Iris pigment epithelial cell (primary cell): ENCODE measurements around the gene TSHB.

Experiments used
- DNase-seq: peaks from one replicate; pipeline ENCODE4 v3.0.0-alpha.2; 2011; ENCODE audit warnings: low read depth

Gene TSHB

GRCh38 chr1:115060501-115060900 is 30.9 kb downstream of the TSHB start:
- DNase-seq: no peak

GRCh38 chr1:115062542-115063004 is 32.9 kb downstream of the TSHB start:
- DNase-seq: peak; percentile 63

GRCh38 chr1:115063228-115063901 is 33.7 kb downstream of the TSHB start:
- no peak for DNase-seq

- DNase-seq: no peak
Measured at GRCh38 chr1:115064461-115064860, 34.8 kb downstream of the TSHB start.

GRCh38 chr1:115065021-115065420 is 35.4 kb downstream of the TSHB start:
- peak; percentile 29 for DNase-seq

GRCh38 chr1:115067161-115067859 is 37.7 kb downstream of the TSHB start:
- DNase-seq: peak; percentile 20

- DNase-seq: peak; percentile 38
Measured at GRCh38 chr1:115068826-115069585, 39.4 kb downstream of the TSHB start.

- peak; percentile 54 for DNase-seq
Measured at GRCh38 chr1:115069659-115070308, 40.2 kb downstream of the TSHB start.

GRCh38 chr1:115071012-115071664 is 41.5 kb downstream of the TSHB start:
- DNase-seq: no peak

GRCh38 chr1:115073298-115074087 is 43.9 kb downstream of the TSHB start:
- DNase-seq: no peak

GRCh38 chr1:115074839-115075534 is 45.4 kb downstream of the TSHB start:
- DNase-seq: no peak

- peak; percentile 64 for DNase-seq
Measured at GRCh38 chr1:115076384-115076915, 46.8 kb downstream of the TSHB start.

GRCh38 chr1:115077286-115077983 is 47.8 kb downstream of the TSHB start:
- no peak for DNase-seq

- no peak for DNase-seq
Measured at GRCh38 chr1:115077984-115078330, 48.3 kb downstream of the TSHB start.

- DNase-seq: no peak
Measured at GRCh38 chr1:115078708-115079107, 49.1 kb downstream of the TSHB start.

GRCh38 chr1:115082949-115083348 is 53.3 kb downstream of the TSHB start:
- no peak for DNase-seq
